NCI-H2196 (cell line): Measurements from ENCODE around the gene VAV2.

ENCODE experiments used
- DNase-seq: peaks from one replicate; lab custom pipeline; 2025; ENCODE audit not compliant: unreplicated experiment; lab: John Stamatoyannopoulos, UW

VAV2 gene

DNA sequence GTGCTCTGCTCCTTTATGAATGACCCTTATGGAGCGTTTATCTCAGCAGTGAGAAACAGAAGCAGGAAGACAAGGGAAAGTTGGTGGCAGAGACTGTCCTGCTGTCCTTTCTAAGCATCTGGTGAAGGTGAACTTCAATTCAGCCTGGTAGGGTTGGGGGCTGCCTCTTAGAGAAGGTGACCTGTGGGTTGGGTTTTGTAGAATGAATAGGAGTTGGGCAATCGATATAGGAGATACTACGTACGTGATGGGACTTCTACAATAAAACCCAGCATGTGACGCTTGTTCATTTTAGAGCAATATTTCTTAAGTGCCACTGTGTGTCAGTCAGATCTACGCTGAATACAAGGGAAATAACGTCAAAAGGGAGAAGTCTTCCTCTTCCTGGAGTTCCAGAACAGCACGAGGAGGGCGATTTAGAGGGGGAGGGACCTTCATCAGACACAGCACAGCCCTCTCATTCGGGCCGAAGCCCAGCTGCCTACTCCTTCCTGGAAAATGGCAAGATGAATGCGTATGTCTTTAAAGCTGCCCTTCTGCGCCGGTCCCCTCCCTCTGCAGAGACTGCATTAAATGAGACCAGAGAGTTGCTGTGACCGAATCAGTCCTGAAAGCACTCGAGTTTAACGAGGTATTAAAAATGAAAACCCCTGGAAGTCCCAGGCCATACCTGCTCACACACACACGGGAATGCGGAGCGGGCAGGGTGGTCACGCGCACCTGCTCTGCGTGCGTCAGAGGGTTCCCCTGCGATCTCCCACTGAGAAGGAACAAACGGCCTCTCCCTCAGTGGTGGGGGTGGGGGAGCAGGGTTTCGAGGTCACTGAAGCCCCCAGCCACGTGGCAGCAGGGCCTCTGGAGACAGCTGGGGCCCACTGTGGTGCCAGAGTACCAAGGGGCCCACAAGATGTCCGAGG is 168.7 kb downstream of the VAV2 start:
- no peak for DNase-seq

DNA sequence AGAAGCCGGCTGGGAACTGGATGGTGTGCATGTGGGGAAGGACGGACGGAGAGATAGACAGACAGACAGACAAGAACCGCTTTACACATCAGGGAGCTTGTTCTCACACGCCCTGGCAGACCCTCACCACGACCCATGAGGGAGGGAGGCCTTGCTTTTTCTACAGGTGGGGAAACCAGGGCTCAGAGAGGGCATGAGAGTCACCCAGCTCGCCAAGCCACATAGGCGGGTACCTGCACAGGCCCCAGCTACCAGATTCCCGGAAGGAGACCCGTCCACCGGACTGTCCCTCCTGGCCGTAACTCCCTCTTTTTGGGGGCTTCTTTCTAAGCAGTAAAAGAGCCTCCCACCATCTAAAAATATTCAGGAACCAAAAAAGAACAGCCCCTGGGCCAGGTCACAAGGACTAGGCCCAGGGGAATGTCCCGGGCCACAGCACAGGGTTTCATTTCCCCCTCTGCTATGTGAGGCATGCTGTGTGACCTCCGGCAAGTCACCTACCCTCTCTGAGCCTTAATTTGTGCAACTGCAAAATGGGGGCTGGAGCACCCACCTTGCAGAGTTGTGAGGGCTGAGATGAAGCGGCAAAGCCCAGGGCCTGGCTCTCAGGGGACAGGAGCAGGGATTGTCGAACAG is 169.6 kb downstream of the VAV2 start:
- no peak for DNase-seq

DNA sequence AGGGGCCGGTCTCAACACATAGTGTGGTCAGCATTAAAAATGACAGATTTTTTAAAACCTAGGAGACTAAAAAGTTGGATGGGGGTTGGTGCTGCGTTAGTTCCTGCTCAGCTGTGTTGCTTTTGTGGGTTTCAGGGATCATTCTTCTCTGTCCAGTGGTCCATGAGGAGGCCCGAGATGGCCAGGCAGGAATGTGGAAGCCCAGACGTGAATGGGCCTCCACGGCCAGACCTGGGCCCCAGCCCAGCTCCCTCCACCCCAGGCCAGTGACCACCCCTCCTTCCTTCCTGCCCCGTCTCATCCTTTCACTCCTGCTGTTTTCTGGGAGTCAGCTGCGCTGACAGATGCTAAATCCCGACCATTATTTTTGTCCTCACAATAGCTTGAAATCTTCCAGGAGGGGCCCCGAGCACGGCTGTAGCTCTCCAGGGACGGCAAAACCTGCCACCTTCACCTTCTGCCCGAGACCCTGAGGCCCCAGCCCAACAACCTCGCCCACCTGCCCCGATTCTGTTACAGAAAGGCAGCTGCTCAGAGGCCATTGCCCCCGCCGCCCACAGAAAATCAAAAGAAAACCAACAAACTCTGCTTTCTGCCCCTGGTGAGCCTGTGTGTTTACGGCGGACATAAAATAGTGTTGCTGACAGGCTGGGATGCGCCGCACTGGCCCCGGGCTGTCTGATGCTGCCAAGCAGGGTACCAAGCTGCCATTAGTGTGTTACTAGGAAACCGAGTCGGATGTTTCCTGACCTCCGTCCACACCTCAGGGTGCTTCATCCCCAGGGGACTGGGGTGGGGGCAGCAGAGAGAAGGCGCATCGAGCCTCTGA is 170.3 kb downstream of the VAV2 start:
- no peak for DNase-seq

DNA sequence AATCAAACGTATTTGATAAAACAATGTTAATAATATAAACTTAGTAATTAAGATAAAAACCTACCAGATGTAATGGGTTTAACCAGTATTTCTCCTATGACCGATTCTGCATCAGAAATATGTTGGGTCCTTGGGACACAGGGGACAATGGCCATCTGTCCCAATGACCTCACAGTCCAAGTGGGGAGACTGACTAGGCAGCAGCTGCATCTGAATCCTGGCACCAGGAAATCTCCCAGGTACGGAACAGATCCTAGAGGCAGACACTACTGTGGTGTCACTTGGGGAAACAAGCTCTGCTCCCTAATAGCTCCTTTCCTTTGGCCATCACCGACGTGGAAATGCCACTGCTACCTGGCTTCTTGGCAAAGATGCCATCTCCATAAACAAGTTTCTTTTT is 172.2 kb downstream of the VAV2 start:
- DNase-seq: no peak

DNA sequence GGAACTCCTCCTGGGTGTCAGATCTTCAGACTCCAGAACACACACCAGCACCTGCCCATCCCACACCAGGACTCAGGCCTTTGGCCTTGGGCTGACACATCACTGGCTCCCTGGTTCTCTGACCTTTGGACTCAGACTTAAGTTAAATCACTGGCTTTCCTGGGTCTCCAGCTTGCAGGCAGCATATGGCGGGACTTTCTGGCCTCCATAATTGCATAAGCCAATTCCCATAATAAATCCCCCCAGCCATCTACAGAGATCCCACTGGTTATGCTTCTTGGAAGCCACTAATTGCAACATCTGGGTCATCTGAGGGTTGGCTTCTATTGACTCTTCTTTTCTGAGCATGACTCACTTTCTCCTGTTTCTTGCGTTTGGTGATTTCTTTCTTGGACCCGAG is 173.7 kb downstream of the VAV2 start:
- DNase-seq: no peak

DNA sequence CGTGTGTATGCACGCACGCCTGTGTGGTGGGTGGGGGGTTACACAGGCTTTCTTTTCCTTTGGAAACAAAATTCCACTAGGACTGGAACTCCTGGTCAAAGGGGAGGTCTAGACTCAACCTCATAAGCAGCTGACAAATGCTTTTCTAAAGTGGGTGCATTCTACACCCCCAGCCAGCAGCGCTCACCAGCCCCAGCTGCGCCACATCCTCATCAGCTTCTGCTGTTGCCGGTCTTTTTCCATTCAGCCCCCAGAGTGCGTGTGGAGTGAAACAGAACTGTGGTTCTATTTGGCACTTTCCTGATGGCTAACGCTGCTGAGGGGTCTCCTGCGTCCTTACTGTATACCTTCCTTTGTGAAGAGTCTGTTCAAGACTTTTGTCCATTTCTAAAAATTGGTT is 176.3 kb downstream of the VAV2 start:
- no peak for DNase-seq

DNA sequence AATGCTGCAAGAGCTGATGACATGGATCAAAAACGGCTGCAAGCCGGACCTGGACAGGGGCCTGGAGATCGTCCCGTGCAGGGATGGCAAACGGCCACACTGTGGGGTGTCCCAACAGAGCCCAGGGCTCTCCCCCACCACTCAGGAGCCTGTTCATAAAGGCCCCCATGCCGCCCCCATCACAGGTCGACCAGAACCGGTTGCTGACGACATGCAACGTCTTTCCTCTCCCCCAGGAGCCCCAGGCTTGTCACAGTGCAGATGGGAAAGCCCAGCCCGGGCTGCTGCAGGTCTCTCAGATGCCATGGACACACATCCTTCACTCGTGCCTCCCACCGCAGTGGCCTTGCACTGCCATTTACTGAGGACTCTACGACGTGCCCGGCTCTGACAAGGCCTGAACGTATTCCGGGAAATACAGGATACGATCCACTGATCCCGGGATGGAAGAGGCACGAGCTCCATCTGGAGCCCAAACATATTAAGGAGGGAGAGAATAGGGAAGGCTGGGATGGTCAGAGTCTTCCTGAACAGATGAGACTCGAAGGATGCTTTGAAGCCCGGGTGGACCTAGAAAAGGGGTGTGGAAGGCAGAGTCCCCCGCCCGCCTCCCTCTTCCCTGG is 177.4 kb downstream of the VAV2 start:
- DNase-seq: no peak

DNA sequence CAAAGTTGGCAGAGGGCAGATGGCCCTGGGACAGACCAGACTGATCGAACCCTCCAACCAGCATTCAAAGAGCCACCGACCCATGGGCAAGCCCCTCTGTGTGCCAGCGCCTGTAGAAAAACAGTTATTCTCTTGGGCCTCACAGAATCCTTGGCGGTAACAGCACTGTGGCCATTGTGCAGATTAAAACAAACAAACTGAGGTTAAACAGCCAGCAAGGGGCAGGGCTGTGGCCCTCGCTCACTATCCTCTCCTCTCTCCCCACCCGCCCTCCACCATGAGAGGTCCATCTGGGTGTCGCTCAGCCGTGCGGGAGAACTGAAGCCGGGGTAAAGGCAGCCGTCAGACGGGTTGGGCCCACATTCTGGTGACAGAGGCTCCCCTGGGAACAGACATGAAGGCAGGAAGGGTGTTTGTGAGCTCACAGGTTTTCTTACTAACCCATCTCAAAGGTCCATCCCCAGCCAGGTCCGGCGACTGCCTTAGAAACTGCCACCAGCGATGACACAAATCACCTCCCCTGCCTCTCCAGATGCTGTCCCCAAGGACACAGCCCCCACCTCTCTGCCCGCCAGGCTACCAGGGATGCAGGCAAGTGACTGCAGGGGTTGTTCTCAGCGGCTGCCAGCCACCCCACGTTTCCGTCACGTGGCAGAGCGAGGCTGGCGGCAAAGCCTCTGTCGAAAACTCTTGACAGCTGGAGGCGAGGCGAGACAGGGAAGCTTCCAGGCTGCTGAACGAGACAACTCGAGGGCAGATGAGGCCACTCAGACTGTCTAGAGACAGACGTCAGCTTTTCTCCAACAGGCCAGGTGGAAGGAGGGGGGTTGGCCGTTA is 178.2 kb downstream of the VAV2 start:
- DNase-seq: no peak

DNA sequence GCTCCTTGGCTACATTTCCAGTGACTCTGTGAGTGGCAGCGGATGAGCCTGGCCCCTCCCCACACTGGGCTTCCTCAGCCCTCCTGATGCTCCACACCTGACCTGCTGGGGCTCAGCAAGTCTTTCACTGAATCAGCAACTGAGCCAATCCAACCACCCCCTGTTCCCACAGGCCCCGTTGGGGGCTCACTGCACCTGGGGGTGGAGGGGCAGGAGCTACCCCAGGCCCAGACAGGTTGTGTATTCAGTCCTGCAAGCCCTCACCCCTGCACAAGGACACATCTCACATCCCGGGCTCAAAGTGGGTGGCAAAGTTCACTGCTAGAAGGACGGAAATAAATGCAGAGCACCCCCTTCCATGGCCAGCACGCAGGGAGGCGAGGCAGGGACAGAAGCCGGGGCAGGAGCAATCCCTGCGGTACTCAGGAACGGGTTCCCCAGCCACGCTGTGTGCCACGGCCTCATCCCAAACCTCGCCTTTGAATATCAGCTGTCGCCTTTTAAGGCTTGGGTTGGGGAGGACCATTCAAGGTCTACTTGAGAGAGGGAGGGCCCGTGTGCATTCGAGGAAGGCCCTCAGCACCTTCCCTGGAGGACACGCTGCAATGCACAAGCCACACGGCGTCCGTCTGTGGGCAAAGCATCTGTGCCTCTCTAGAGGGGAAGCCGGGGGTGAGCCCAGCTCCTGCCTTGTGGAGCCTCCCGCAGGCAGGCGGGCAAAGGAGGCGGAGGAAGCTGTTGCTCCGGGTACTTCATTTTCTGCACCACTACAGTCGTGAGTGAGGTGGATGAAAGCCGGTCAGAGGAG is 179.0 kb downstream of the VAV2 start:
- DNase-seq: no peak

DNA sequence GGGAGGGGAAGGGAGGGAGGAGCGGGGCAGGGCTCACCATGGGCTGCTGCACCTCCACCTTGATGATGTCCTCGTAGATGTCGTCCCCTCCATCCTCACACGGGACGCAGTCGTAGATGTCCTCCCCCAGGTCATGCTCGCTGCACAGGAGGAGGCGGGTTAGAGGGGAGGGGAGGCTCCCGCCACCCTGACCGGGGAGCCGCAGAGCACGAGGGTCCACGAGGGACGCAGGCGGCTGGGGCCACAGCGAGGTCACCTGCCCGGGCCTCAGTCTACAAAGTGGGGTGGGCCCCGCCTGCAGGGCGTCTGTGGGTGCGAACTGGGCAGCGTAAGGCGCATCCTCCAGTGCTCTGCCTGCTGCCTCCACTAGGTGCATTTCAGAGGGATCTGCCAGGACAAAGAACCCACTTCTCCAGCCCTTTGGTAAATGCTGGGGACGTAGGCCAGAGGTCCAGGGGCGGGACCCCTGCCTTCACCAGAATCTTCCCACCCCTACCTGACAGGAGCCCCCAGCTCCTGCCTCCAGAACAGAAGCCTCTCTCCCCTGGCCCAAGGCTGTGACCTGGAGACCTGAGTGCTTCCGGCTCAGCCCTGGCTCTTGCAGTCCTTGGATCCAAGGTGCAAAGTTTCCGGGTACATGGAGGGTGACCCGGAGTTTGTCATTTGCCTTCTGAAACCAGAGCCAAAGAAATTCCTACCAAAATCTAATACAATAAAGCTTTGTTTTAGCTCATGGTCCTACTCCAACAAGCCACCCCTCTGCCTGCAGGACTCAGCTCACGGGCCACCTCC is 179.9 kb downstream of the VAV2 start:
- no peak for DNase-seq

DNA sequence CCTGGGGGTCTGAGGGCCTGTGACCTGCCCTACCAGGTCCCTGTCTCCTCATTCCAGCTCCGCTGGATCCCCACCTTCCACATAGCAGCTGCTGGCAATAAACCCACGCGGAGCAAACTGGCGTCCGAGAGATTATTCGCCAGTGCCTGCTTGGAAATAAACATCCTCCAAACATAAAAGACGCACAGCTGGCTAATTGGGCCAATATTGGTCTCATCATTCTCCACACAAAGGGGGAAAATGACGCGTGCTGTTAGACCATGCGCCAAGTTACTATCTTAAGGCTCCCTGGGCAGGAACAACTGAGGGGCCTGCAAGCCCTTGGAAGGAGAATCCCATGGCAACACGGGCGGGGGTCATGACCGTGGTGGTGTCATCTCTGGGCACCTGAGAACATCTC is 180.7 kb downstream of the VAV2 start:
- DNase-seq: no peak

DNA sequence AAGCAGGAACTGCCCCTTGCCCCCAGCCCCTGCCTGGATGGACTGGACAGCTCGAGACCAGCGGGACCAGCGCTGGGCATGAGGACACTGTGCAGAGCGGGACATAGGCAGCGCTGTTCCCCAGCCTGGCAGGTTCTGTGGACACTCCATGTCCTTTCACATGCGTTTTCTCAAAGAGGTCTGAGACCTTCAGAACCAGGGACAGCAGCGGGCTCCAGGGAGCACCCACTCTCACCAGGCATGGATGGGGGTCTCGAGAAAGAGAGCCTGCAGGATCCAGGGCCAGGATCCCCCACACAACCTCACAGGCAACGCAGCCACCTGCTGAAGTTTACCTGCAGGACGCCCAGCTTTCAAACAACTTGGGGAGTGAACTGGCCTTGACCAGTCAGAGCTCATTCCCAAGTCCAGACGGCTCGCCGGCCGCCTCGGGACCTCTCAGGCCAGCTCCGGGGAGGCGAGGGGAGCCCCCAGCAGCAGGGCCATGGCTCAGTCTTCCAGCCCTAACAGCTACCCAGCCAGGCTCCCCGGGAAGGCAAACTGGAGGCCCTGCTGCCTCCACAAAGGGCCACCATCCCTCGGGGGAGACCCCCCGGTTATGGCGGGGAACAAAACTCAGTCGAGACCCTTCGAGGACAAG is 181.4 kb downstream of the VAV2 start:
- DNase-seq: no peak

DNA sequence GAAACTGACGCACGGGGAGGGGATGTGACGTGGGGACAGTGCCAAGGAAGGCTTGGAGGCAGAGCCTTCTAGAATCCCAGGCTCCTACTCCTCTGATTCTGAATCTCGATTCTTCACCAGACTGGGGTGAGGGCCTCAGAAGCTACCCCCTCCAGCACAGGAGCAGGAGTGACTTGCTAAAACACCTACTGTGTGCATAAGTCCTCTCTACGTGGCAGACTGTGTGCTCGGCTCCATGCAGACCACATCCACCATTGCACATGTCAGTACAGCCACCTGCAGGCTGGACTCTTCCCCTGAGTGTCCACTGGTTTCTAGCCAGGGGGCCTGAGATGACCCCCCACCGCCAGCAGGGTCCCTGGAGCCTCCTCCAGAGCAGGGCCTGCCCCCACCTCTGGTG is 182.8 kb downstream of the VAV2 start:
- DNase-seq: no peak

DNA sequence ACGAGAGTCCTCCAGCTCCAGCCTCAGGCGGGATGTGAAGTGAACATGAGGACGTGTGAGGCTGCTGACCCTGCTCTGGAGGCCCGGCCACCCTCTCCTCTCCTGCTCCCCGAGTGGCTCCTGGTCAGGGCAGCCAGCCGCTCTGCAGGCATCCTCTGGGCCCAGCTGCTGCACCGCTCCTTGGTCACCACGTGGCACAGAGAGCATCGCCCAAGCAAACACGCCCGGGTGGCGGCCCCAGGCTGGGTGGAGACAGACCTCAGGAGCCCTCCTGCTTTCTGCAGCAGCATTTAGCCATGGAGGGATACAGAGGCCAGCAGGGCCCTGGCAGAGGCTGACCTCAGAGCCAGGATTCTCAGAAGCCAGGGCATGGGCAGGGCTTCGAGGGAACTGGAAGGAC is 184.3 kb downstream of the VAV2 start:
- DNase-seq: no peak

DNA sequence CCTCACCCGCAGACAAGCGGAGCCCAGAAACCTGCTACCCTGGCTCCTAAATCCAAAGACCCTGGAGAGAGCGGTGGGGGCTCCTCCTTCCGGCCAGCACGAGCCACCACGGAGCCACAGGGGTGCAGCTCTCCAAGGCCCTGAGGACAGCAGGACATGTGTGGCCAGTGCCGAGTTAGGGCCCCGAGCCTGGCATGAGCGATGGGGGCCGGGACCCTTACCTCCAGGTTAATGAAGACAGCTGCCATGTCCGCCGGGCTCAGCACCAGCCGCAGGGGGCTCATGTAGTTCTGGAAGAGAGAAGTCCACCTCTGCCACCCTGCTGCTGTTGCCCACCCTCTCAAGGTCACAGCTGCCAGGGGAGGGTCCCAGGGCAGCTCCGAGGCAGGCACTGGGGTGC is 185.1 kb downstream of the VAV2 start:
- DNase-seq: no peak

DNA sequence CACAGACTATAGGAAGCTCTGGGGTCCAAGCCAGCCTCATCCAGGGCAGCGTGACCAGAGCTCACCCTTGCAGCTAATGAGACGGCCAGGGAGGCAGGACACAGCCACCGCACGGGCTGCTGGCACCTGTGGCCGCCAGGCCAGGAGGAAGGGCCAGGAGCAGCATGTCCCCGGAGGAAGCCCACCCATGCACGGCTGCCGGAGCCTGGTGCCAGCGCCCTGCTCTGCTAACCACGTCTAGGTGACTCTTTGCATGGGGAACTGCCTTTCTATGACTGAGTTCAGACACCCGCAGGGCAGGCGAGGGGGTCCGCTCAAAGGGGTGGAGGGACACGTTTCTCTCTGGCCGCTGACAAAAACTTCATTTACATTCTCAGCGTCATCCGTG is 185.5 kb downstream of the VAV2 start:
- DNase-seq: no peak

DNA sequence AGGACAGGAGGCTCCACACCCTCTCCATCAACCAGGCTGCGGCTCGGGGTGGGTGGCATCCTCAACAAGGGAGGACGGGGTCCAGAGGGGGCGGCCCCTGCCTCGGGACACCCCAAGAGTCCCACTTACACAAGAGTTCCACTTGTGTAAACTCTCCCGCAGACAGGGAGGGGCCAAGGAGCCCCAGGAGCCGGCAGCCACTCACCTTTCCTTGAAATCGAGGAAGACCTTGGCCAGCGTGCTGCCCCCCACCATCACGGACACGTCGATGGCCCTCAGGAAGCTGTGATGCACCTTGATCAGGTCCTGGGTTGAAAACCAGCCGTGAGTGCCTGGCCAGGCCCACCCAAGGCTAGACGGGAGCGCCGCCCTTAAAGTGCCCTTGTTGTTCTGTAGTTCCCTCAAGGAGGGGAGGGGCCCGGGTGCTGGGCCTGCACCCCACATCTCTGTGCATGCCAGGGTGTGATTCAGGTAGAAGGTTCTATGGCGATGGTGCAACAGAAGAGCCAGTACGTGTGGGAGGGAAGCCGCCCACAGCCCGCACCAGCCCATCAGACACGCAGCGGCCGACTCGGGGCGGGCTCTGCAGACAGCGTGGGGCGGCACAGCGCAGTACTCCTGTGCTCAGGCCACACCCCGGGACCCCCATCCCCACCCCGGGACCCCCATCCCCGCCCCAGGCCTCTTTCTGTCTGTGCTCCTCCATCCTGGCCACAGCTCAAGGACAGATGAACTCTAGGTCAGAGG is 186.1 kb downstream of the VAV2 start:
- no peak for DNase-seq

DNA sequence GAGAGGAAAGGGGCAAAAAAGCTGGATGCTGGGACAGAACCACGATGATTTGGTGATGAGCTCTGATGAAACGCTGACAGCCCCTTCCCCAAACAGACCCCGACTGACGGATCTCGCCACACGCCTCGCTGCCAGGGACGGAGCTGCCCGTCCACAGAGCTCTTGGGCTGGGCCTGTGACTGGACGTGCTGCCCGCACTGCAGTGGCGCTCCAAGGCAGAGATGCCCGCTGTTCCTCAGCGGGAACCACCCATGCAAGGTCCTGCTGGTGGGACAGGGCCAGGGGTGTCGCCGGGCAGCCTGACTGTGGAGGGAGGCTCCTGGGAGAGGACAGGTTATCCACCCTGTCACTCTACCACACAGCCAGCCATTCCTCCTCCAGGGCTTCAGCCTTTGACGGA is 187.9 kb downstream of the VAV2 start:
- no peak for DNase-seq
